Measurements from ENCODE around the gene TGFB1I1. TPM values are rescaled to one million over a fixed set of nuclear protein-coding genes. Genes with fewer than 3 reads are reported as not detected.
"Not testable (repeated sequence)": the region's sequence is repeated elsewhere in the genome, so short reads cannot be mapped to it uniquely, and the experiment has no call there.

TGFB1I1 gene
- total RNA-seq, 1 experiment from 2014 or later, result 20.3 TPM

- DNase-seq (ENCODE audit: low read depth); in situ Hi-C loops (cut with HindIII; ENCODE audit: low pct_unique_long_range_greater_than_20kb, low sequenced_read_pairs): not testable (repeated sequence)
Observed at GRCh38 chr16:31445931-31446330, 26.0 kb upstream of the TGFB1I1 start.

GRCh38 chr16:31451201-31451600, 20.8 kb upstream of the TGFB1I1 start:
- no peak for DNase-seq (ENCODE audit: low read depth)
- in situ Hi-C loops (cut with HindIII; ENCODE audit: low pct_unique_long_range_greater_than_20kb, low sequenced_read_pairs), result no loop called here

DNA sequence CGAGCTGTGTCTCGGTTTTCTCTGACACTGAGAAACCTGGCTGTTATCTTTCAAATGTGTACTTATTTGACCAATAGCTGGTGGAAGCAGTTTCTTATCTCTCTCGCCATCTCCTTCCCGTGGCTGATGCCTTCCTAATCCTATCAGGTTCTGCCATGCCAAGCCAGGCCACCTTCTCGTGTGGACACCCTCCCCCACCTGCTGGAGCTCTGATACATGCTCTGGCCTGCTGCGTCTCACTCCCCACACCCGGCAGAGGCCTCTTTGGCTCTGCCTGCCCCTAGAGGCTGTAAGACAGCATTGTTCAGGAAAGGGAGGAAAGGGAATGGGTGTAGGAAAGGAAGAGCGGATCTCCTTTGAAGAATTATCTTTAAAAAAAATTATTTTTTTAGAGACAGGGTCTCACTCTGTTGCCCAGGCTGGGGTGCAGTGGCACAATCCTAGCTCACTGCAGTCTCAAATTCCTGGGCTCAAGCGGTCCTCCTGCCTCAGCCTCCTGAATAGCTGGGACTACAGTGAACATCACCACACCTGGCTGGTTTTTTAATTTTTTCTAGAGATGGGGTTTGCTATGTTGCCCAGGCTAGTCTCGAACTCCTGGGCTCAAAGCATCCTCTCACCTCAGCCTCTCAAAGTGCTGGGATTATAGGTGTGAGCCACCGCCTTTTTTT, 20.1 kb upstream of the TGFB1I1 start:
- in situ Hi-C loops (cut with HindIII; ENCODE audit: low pct_unique_long_range_greater_than_20kb, low sequenced_read_pairs), result no loop called here
- peak; percentile 80 for DNase-seq (ENCODE audit: low read depth)

DNA sequence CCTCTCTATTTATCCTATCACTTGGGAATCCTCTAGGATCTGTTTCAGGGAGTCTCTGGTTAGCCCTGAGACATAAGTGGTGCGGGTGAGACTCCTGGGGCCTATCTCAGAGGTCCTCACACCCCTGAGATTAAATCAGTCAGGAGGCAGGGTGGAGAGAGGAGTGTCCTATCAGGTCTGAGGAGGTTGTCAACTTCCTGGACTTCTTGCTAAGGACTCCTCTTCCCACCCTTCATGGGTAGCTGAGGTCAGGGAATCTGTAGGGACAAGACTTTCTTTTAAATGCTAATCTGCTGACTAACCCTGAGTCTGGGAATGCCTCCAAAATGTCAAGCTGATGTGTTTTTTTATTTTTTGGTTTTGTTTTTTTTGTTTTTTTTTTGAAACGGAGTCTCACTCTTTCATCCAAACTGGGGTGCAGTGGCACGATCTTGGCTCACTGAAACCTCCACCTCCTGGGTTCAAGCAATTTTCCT, 19.3 kb upstream of the TGFB1I1 start:
- peak; percentile 91 for DNase-seq (ENCODE audit: low read depth)
- in situ Hi-C loops (cut with HindIII; ENCODE audit: low pct_unique_long_range_greater_than_20kb, low sequenced_read_pairs), result no loop called here

DNA sequence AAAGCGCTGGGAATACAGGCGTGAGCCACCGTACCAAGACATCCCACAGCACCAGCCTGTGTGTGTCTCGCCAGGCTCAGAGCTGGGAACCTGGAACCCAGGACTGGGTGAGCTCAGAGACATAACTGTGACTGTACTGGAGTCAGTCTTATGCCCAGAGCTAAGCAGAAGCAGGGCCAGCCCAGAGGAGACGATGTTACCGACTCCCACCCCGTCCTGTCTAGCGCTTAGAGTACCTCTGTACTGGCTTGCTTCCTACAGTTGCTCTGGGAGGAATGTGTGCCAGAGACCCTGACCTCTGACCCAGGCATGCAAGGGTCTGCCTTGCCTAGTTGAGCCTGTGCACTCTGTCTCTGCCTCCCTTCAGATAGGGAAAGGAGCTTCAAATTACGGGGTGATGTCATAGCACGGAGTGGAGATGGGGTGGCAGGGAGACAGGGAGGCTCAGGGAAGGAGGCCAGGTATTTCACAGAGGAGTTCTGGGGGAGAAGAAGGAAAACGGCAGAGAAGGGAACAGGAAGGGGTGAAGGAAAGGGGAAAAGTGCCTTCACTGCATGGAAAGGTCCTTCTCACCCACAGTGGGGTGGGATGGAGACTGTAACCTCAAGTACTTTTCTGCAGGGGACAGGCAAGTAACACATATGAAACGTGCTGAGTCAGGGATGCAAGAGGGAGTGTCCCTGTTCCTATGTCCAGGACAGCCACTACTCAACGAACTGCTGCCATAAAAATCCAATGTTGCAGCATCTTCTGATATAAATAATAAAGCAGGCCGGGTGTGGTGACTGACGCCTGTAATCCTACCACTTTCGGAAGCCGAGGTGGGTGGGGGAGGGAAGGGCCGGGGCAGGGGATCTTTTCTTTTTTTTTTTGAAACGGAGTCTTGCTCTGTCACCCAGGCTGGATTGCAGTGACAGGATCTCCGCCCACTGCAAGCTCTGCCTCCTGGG, 18.4 kb upstream of the TGFB1I1 start:
- DNase-seq (ENCODE audit: low read depth), result peak; percentile 88
- in situ Hi-C loops (cut with HindIII; ENCODE audit: low pct_unique_long_range_greater_than_20kb, low sequenced_read_pairs), result no loop called here

- in situ Hi-C loops (cut with HindIII; ENCODE audit: low pct_unique_long_range_greater_than_20kb, low sequenced_read_pairs), result no loop called here
- DNase-seq (ENCODE audit: low read depth), result peak; percentile 31
Observed at GRCh38 chr16:31455601-31456314, 16.2 kb upstream of the TGFB1I1 start.

DNA sequence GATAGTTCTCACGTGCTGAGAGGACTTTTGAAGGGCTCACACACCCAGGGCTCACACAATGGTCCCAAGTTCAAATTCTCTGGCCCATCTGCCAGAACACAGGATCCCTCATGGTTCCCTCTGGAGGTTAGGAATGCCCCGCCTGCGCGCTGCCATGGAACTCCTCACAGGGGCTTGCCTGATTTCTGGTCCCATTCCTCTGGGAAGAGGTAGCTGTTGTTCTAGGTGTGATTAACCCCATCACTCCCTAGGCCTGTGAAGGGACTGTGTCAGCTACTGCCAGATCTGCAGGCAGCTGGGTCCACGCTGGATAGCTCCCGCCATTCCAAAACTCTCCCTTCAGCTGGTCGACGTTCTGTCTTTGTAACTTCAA, 15.0 kb upstream of the TGFB1I1 start:
- in situ Hi-C loops (cut with HindIII; ENCODE audit: low pct_unique_long_range_greater_than_20kb, low sequenced_read_pairs), result no loop called here
- DNase-seq (ENCODE audit: low read depth), result no peak

- in situ Hi-C loops (cut with HindIII; ENCODE audit: low pct_unique_long_range_greater_than_20kb, low sequenced_read_pairs), result no loop called here
- DNase-seq (ENCODE audit: low read depth), result peak; percentile 68
Observed at GRCh38 chr16:31458073-31458843, 13.7 kb upstream of the TGFB1I1 start.

- in situ Hi-C loops (cut with HindIII; ENCODE audit: low pct_unique_long_range_greater_than_20kb, low sequenced_read_pairs), result no loop called here
- DNase-seq (ENCODE audit: low read depth), result peak; percentile 98
Observed at GRCh38 chr16:31458844-31459686, 12.9 kb upstream of the TGFB1I1 start, which contains the start of gene ARMC5. ARMC5 (plus strand) TSS chr16:31459501; CDS start chr16:31459525, 24 bp downstream.

DNA sequence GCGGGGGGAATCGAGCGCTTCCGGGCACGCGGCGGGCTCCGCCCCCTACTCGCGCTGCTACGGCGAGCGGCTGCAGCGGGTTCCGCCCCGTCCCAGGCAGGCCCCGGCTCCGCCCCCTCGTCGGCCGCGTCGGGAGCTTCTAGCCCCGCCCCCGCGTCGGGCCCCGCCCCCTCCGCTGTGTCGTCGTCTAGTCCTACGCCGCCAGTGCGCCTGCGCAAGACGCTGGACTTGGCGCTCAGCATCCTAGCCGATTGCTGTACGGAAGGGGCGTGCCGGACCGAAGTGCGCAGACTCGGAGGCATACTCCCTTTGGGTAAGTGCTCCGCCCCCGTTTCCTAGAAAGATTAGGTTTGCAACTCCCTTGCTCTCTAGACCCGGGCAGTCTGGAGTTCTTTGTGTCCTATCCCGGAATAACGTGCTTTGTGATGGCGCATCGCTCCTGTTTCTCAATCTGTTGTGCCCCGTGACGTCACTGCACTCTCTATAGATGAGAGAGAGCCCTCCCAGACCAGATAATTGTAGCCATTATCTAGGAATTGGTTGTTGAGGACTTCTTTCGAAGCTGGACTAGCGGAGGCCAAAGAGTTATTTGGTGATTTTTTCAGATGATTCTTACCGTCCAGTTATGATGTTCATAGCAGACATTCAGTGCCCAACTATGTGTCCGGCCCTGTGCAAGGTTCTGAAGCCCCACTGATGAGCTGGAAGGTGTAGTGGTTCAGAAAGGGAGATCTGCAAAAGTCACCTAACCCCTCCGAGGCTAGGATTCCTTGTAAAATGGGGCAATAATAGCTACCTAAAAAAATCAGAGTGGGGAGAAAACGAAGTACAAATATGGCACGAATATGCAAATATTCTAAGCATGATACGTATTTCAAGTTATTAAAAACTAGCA, 12.0 kb upstream of the TGFB1I1 start:
- in situ Hi-C loops (cut with HindIII; ENCODE audit: low pct_unique_long_range_greater_than_20kb, low sequenced_read_pairs), result no loop called here
- peak; percentile 95 for DNase-seq (ENCODE audit: low read depth)

DNA sequence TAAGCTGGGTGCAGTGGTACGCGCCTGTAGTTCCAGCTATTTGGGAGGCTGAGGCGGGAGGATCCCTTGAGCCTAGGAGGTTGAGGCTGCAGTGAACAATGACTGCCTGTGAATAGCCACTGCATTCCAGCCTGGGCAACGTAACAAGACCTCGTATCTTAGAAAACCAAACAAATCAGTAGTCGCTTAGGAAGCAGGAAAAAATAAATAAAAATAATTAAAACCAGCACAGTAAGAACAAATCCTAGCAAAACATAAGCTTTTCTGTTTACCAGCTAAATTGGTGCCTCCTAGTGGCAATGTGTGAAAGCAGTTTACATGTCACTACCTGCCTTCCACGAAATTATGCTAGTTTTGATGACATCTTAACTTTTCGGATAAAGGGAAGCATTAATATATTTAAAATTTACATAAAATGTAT, 11.4 kb upstream of the TGFB1I1 start:
- DNase-seq (ENCODE audit: low read depth), result peak; percentile 54

DNA sequence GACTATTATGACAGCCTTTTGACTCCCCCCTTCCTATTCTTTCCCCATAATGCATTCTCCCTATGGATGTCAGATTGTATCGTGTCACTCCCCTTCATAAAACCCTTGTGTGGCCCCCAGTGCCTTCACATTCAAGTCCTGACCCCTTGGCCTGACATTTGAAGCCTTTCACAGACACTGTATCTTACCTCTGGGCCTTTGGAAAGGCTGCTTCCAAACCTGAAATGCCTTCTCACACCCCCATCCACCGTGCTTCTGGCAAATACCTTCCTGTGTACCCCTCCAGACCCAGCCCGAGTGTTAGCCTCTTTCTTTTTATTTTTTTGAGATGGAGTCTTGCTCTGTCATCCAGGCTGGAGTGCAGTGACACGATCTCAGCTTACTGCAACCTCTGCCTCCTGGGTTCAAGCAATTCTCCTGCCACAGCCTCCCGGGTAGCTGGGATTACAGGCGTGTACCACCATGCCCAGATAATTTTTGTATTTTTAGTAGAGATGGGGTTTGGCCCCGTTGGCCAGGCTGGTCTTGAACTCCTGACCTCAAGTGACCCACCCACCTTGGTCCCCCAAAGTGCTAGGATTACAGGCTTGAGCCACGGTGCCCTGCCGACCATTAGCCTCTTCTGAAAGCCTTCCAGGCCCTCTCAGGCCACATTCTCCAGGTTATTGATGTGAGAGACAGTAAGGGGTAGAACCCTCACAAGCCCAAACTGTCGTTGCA, 10.6 kb upstream of the TGFB1I1 start:
- in situ Hi-C loops (cut with HindIII; ENCODE audit: low pct_unique_long_range_greater_than_20kb, low sequenced_read_pairs), result no loop called here
- DNase-seq (ENCODE audit: low read depth), result no peak

More for the DNA sequence above, 11.4 kb upstream of the TGFB1I1 start:
- in situ Hi-C loops (cut with HindIII; ENCODE audit: low pct_unique_long_range_greater_than_20kb, low sequenced_read_pairs), result no loop called here

- no peak for DNase-seq (ENCODE audit: low read depth)
- in situ Hi-C loops (cut with HindIII; ENCODE audit: low pct_unique_long_range_greater_than_20kb, low sequenced_read_pairs), result no loop called here
Observed at GRCh38 chr16:31461921-31462804, 9.8 kb upstream of the TGFB1I1 start.

GRCh38 chr16:31464348-31464769, 7.6 kb upstream of the TGFB1I1 start:
- in situ Hi-C loops (cut with HindIII; ENCODE audit: low pct_unique_long_range_greater_than_20kb, low sequenced_read_pairs), result no loop called here
- DNase-seq (ENCODE audit: low read depth), result no peak

DNA sequence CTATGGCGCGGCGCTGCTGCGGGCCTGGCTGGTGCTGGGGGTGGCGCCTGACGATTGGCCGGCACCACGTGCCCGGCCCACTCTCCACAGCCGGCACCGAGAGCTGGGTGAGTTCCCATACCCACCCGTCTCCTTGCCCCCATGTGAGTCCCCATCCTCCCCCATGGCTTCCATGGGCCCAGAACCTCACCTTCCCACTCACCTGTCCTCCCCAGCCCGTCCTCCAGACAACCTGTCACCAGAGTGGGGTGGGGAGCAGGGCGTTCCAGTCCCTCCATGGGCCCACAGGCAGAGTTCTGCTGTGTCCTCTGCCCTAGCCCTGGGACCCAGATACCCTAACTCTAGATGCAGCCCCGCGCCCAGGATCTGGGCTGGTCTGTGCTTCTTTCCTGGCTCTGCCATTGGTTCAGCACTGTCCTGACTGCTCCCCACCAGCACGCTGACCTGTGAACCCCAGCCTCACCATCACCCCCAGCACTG, 7.1 kb upstream of the TGFB1I1 start:
- no peak for DNase-seq (ENCODE audit: low read depth)
- in situ Hi-C loops (cut with HindIII; ENCODE audit: low pct_unique_long_range_greater_than_20kb, low sequenced_read_pairs), result no loop called here
